ENCODE results near the gene SHOC2.

Gene SHOC2

DNA sequence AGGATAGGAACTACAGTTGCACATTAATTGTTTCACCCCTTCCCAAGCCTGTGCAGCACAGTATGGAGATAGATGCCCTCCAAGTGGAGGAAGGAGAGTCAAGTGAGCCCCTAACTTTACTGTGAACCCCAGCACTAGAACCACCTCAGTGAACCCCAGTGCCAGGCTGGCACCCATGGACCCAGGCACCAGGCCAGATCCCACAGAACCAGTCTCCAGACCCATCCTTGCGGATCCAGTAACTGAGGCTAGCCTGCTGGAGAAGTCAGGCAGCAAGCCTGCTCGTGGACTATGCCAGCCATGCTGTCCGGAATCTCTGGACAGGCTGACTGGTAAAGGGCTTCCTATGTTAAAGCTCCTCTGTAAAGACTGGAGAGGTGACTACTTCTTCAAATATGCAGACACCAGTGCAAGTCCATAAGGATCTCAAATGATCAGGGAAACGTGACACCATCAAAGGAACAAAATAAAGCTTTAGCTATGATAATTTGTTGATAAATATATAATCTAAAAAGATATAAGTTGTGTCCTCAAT lies 27.7 kb downstream of the SHOC2 start:
- no peak for DNase-seq

DNA sequence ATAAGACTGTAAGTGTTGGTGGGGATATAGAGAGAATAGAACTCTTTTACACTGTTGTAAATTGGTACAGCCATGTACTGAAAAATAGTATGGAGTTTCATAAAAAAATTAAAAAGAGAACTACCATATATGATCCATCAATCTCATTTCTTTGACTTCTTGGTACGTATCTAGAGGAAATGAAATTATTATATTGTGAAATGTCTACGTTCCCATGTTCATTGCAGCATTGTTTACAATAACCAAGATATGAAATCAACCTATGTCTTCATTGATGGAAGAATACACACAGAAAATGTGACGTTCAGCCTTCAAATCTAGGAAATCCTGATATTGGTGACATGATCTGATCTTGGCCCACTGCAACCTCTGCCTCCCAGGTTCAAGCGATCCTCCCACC lies 32.0 kb downstream of the SHOC2 start:
- DNase-seq: no peak

DNA sequence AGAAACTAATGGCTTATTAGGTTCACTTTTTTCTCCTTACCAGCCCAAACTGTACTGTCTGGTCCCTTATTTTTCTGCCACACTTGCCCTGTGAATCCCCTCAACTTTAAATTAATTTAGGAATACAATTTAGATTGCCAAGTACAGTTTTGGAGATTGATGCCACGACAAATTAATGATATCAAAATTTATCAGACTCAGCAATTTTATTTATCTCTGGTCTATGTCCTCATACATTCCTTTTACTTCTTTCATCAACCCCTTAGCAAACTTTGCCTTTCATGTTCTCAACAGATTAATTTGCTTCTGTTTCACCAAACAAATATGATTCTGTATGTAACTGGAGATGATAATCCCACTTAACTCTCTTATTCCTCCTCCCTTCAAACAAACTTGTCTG lies 38.2 kb downstream of the SHOC2 start:
- no peak for DNase-seq

DNA sequence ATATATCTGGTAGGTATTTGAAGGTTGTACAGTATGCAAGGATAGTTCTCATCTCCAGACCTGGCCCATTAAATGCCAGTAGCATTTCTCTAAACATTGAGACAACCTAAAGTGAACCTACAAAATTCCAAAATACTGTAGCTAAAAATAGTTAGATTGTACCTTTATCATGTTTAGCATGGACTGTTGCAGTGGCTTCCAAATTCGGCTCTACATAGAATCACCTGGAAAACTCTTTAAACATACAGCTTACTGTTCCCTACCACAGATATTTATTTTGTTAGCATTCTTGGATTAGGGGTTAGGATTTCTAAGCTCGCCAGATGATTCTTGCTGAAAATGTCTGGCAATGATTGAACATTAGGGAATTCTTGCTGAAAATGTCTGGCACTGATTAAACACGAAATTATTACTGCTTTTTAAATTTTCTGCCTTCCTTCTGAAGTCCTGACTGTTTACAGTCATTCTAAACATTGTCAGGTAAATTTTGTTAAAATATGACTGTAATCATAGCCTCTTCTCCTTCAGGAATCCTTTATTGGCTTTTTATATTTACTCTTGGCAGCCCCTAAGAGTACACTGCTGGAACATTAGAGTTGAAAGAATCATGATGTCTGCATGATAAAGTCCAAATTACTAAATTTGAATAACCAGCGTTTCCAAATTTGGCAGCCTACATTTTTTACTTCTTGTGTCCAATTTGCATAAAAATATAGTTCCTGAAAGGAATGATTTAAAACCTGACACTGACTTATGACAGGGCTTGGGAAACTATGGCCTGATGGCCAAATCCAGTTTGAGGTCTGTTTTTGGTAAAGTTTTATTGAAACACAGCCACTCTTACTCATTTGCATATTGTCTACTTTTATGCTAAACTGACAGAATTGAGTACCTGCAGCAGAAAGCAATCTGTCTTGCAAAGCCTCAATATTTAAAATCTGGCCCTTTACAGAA lies 40.3 kb downstream of the SHOC2 start:
- DNase-seq: no peak

DNA sequence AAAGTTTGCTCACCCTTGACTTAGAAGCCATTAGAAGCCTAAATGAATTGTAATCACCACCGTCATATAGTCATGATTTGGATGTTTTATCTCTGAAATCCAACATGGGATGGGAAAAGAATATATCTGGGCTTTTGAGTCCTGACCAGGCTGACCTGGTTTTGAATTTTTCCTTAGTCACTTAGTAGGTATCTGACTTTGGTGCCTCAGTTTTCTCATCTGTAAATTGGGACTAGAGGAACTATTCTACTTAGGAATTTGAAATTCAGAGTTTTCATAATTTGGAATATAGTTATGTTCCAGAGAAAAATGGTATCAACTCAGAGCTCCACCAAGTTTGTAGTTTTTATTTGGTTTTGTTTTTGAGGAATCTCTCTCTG lies 40.9 kb downstream of the SHOC2 start:
- no peak for DNase-seq

DNA sequence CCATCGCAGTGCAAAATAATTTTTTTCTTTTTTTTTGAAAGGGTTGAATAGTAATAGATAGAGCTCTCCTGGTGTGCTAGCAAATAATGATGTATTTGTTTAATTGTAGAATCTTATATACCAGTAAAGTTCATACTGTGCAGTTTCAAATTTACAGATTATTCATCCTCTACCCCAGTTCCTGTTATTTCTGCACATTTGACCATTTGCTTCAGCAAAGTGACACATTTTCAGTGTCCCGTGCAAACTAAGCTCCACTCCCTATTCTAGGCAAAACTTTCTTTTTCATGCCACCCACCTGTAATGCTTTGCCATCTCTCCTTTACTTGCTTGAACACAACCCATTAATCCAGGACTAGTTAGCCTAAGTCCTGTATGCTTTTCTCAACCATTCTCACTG lies 43.0 kb downstream of the SHOC2 start:
- DNase-seq: no peak

DNA sequence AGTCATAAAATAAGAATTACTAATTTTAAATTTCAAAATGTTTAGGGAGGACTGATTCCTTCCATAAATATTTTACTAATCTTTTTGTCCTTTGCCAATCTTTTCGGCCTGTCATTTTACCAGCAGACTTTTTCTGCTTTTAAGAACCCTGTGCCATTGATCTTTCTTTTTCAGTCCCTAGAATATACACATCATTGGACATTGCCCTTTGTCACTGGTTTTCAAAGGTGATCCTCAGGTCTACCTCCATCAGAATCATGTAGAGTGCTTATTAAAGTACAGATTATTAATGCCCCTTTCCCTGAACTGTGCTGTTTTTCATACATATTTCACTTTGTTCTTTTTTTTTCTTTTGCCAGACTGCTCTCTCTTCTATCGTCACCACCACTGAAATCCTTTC lies 43.8 kb downstream of the SHOC2 start:
- no peak for DNase-seq

DNA sequence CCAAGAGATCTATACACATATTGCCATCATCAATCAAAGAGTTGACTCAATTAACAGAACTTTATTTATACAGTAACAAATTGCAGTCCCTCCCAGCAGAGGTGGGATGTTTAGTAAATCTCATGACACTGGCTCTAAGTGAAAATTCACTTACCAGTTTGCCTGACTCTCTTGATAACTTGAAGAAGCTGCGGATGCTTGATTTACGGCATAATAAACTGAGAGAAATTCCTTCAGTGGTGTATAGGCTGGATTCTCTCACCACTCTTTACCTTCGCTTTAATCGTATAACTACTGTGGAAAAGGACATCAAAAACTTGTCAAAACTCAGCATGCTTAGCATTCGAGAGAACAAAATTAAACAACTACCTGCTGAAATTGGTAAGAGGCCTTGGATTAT lies 45.3 kb downstream of the SHOC2 start:
- no peak for DNase-seq

DNA sequence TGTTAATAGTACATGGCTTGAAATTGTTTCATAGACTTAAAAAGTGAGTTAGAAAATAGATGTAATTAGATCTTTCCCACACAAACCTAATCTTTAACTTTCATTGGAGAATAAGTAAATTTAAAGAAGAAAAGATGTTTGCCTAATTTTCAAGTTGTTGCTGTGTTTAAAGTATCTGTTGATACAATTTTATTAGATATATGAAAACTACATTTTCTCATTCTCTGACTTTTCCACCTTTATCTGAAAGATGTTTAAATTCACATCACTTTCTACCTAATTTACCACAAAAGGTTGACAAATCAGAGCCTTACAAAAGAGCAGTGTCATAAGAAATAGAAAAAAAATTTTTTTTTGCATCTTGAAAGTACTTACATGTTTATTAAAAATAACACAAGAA lies 45.8 kb downstream of the SHOC2 start:
- no peak for DNase-seq

DNA sequence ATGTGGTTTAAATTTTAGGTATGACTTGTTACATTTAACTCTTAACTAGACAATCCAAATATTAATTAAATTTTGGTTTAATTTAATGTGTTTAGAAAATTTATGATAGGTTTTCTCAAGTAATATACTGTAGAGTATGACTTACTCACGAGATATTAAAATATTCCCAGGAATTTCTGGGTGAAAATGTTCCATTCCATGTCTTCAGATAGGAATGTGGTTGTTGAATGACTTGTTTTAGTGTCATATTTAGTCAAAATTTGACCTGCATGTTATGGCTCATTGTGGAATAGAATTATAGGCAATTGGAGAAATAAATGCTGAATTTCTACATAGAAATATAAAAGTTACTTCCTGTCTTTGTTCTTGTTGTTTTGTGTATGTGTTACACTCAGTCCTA lies 46.7 kb downstream of the SHOC2 start:
- DNase-seq: no peak

DNA sequence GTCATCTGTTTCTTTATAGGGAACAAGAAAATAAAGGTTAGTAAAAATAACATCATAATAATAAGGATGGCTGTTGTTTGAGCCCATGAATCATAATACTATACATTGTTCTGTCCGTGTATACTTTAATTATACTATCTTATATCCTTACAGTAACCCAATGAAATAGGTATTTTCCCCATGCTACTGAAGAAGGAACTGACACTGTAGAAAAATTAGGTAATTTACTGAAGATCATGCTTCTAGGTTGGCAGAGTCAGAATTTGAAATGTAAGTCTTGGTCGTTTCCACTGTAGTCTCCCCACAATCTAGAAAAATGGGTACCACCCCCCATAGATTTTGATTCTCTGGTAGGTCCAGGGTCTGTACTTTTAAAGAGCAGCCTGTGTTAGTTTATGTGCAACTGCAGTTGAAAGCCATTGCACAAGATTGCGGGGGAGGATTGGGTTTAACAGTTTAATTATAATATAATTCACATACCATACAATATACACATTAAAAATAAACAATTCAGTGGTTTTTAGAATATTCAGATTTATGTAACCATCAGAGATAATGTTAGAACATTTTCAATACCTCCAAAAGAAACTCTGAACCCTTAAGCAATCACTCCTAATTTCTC lies 47.7 kb downstream of the SHOC2 start:
- DNase-seq: no peak

DNA sequence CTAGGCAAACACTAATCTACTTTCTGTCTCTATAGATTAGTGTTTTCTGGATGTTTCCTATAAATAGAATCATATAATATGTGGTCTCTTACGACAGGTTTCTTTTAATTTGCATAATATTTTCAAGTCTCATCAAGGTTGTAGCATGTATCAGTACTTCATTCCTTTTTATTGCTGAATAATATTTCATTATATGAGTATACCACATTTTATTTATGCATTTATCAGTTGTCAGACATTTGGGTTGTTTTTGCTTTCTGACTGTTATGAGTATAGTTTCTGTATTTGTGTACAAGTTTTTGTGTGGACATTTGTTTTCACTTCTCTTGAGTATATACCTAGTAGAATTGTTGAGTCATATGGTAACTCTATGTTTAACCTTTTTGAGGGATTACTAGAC lies 48.2 kb downstream of the SHOC2 start:
- DNase-seq: no peak

DNA sequence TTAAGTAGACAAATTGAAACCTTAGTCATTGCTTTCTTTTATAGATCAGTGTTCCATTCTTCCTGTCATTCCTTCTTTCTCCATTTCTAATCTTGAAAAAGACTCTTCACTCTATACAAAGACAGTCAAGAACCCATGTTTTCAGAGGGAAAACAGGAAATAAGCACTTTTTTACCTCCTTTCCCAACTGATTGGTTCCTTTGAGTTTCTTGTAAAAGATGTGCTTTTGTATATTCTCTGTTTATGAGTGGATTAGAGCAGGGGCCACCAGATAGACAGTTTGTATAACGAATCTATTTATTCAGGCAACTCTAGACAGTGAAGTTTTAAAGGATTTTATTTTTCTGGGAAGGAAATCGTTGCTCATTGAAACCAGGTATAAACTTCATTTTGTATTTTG lies 49.8 kb downstream of the SHOC2 start:
- no peak for DNase-seq

DNA sequence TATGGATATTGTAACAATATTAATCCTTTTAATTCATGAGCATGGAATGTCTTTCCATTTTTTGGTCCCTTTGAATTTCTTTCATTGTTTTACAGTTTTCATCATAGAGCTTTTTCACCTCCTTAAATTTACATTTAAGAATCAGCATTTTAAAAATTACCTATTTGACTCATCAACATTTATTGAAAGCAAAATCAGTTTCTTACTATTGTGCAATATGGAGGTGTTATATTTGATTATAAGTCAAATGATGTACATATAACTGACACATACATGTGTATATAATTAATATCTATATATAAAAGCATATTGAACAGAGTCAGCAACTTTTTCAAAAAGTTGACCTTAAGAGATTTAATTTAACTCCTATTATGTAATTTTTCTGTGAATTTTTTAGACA lies 52.2 kb downstream of the SHOC2 start:
- DNase-seq: no peak

DNA sequence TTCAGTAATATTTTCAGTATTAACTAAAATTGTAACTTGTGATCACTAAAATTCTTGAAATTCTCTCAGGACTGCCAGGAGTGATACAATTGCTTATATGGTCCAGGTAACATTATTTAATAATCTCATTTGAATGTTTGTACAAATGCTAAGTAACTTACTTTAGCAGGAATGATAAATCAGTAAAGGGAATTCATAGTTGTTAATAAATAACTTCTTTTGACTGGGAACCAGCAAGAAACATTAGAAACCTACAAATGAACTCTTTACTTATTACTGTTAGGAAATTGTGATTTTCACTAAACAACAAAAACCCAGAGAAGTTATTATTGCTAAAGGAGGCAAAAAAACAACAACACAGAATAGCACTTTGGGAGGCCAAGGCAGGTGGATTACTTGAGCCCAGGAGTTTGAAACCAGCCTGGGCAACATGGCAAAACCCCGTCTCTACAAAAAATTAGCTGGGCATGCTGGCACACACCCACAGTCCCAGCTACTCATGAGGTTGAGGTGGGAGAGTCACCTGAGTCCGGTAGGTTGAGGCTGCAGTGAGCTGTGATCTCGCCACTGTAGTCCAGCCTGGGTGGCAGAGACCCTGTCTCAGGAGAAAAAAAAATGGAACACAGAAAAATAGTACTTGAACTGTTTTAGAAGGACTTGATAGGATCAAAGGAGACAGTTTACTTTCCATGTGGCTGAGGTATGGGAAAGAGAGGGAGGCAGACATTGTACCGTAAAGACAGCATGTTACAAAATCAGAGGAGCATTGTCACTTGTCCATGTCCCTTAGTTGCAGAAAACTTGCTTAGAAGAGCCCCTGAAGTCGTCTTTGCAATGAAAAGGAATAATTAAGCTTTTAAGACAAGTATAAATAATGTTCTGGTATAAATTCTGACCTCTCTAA lies 53.1 kb downstream of the SHOC2 start:
- DNase-seq: no peak

DNA sequence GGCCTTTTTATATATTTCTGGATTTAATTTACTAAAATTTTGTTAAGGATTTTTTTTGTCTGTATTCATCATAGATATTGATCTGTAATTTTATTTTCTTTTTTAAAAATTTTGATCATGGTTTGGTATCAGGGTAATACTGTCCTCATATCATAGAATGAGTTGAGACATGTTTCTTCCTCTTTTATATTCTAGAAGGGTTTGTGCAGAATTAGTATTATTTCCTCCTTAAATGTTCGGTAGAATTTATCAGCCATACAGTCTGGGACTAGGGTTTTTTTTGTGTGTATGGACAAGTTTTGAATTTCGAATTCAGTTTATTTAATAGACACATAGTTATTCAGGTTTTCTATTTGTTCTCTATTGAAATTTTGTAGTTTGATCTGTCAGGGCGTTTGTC lies 54.0 kb downstream of the SHOC2 start:
- DNase-seq: no peak

DNA sequence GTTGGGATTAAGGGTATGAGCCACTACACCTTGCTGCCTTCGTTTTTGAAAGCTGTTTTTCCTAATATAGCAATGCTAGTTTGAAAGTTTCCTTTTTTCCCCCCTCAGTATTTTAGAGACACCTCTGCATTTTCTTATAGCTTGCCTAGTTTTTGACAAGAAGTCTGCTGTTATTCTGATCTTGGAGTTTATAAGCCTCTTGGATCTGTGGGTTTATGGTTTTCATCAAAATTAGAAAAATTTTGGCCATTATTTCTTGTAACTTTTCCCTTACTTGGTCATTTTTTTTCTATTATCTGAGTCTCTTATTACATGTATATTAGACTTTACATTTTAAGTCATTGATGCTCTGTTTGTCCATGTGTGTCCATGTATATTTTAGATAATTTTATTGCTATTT lies 57.2 kb downstream of the SHOC2 start:
- no peak for DNase-seq

DNA sequence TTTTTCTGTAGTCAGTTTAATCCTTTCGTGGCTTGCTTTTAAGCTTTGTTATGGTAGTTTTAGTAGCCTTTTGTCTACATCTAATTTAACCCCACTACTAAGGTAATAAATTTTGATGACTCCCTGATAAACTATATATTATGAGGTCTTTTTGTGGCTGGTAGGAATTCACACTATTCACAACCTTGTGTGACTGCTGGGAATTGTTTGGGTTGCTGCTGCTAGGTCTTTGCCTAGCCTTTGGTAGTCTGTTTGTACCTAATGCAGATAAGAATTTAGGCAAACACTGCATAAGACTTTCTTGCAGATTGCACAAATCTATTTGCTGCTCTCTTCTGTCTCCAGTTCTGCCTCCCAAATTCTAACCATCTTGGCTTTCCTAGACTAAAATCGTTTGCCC lies 58.3 kb downstream of the SHOC2 start:
- DNase-seq: no peak

DNA sequence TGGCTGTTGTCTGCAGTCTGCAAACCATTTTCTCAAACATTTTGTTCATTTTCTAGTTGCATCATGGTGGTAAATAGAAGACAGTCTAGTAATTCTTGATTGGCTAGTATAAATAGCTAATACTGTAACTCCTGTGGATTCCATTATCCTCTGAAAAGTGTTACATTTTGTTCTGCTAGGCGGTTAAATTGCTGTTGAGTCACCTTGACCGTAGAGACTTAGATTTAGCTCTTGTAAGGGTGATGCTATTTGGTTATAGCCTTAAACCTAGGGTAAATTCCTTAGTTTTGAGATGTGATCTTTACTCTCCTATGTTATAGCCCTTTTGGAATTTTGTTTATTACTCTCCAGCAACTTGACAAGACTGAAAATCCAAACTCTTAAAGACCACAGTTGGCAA lies 58.8 kb downstream of the SHOC2 start:
- DNase-seq: no peak

DNA sequence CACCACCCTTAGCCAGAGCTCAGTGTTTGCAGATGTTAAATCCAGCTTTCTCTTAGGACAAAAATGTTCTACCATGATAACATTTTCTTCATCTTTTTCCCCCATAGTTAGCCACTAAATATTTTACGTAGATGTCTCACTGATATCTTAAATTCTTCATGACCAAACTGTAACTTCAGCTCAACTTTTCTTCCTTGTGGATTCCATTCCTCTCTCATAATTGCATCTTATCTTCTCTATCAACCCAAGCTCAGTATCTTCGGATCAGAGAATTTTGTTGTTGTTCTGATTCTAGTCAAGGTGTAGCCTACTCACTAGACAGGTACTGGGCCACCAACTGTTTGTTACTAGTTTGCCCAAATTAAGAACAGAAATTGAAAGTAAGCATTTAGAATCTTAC lies 60.2 kb downstream of the SHOC2 start:
- no peak for DNase-seq

DNA sequence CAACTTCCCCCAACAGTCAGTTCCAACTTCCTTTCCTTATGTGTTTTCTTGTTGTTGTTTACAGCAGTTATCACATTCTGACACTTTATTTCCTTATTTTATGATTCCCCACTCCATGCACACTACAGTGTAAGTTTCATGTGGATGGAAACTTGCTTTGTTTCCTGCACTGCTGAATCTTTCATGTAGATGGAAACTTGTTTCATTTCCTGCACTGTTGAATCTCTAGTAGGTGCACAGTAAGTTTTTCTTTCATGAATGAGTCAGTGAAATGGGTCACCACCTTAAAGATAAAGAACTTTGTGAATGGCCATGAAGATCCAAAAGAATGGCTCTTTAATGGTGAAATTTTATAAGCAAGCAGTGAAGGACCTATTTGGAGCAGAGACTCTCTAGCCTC lies 61.4 kb downstream of the SHOC2 start:
- DNase-seq: no peak

DNA sequence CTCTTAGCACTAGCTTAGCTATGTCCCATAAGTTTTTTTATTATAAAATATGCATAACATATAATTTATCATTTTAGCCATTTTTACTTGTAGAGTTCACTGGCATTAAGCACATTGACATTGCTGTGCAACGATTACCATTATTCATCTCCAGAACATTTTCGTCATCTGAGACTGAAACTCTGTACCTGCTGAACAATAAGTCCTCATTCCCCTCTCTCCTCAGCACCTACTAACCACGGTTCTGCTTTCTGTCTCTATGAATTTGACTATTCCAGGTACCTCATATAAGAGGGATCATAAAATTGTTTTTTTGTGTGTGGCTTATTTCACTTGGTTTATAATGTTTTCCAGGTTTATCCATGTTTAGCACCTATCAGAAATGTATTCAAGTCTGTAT lies 64.1 kb downstream of the SHOC2 start:
- DNase-seq: no peak

DNA sequence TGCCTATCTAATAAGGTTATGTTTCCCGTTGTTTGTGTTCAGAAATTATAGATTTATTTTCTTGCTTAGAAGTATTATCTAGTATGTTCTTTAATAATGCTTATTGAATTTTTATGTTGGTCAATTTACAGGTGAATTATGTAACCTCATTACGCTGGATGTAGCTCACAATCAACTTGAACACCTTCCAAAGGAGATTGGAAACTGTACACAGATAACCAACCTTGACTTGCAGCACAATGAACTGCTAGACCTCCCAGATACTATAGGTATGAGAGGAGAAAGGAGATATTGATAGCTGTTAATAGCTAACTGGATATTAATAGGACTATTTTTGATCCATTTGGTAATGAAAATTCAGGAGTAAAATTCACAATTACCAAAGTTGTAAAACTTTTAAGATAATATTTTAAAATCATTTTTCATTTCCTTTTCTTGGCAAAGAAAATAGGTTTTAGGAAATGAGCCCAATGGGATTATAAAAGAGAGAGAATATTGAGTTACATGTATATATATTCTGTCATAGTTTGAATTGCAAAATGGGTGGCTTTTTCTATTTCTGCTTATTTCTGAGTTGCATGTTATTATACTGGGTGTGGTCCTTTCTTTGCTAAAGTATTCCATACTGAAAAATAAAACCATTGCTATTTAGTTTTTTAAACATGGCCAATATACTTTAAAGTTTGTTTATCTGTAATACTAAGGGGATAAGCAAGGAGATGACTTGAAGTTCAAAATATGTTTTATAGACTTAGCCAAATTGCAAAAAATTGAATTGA lies 66.3 kb downstream of the SHOC2 start:
- no peak for DNase-seq

Measured in cortex of kidney (tissue), 1 donor.